Stimulated activated CD8-positive, alpha-beta memory T cell treated with anti-CD3 and anti-CD28 coated beads, Interleukin-12 subunit alpha, Interleukin-12 subunit beta, amount 100 ng/mL, for 24 hours (primary cell): Measurements from ENCODE around the gene CD93.

Source experiments
- DNase-seq: peaks from one replicate; pipeline ENCODE4 v3.0.0-alpha.2; 2020; ENCODE audit errors: extremely low read depth

CD93 gene

DNA sequence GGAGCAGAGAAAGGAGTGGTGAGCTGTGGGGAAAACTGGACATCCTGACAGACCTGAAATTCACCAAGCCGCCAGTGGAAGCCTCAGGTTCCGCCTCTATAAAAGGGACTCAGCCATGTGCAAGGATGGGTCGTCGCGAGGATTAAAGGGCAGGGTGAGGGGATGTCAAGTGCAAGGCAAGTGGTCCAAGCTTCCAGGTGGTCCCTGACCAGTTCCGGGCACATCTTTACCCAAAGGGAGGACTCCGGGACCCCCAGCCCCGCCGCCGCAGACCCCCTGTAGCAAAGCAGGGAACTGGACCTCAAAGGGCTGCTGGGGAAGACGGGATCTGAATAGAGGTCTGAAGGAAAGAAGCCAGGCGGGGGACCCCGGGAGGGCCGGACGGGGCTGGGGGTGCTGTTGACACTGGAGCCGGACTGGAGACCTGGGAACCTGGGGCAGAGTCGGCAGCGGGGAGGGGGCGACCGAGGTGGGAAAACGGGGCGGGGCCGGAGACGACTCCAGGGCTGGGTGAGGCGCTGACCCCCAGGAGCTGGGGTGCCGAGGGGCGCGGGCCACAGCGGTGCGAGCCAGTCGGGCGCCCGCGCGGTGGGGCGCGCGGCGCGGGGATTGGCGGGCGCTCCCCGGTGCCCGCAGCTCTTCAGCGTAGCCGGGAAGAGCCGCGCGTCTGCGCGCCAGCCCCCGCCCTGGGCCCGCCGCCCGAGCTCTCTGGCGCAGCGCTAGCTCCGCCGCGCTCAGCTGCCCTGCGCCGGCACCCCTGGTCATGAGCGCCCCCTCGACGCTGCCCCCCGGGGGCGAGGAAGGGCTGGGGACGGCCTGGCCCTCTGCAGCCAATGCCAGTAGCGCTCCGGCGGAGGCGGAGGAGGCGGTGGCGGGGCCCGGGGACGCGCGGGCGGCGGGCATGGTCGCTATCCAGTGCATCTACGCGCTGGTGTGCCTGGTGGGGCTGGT, 51.1 kb downstream of the CD93 start, which contains the start of gene SSTR4:
SSTR4 (plus strand) TSS at position 592 of the 951 bp plus-strand sequence; CDS start at position 764, 172 bp downstream.
- no peak for DNase-seq

DNA sequence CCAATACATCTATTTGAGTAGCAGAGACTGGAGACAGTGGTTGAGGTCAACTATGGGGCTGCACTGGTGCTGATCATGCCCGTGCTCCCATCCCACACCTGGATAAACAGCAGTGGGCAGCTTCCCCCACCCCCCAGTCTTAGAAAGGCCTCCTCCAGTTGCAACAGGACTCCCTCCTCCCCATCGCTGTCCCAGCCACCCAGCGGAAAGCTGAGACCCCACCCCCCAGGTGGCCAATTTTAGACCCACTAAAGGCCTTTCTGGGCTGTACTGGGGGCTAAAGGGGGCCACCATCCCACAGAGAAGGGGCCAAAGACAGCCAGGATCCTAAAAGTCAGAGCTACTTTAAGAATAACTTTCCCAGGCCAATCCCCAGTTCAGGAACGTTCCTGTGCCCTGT, 52.2 kb downstream of the CD93 start:
- no peak for DNase-seq

DNA sequence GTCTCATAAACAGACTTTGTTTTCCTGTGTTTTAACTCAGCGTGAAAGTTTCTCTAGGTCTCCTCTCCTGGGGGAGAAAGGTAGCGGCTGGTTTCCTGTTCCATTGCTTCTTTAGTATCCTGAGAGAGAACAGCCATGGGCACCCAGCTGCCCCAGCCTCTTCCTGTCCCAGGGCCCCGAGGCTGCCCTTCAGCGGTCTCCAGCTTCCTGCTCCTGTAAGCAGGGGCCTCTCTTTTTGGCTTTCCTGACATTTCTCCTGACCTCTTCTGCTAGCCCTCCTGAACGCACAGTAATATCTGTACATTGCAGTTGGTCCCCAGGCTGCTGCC, 53.4 kb downstream of the CD93 start:
- DNase-seq = no peak

DNA sequence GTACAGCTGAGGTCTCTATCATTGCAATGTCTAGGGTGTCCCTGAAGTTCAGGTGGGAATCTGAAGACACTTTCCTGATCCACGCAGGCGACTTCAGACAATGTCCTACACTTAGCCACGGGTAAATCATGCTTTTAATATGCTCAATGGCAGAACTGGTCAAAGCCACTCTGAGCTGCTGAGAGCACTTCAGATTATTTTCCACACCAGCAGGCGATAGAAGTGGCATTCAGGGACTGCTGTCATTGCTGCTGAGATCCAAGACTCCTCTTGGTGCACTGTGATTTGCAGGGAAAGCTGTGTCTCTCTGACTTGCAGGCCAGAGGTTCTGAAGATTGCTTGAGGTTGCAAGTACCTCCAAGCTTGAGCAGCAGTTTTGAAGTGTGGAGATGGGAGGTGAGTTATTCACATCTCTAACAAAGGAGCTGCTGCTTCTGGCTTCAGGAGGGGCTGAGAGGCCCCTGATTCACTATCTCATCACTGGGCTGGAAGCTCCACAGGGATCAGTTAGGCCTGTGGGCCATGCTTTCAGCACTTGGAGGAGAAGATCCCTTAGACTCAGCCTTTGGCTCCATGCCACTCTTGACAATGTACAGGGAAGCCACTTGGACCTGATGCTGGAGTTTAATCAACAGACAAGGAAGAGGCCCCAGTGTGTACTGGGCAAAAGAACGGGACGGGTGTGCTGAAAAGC, 53.9 kb downstream of the CD93 start:
- DNase-seq = no peak

DNA sequence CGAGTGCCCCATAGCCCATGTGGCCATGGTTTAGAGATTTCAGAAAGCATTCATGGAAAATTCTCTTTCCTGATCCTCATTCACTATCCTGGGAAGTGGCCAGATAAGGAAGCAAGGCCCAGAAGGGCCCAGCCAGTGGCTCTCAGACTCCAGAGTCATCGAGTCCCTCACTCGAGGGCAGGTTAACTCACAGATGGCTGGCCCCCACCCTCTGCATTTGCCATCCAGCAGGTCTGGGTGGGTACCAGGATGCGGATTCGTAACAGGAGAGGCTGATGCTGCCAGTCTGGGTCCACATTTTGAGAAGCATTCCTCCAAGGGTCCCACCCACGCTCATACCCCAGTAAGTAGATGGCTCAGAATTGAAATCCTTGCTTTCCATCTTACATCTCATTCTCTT, 54.8 kb downstream of the CD93 start:
- no peak for DNase-seq
